ENCODE data around the gene PDE1A.

The PDE1A gene

DNA sequence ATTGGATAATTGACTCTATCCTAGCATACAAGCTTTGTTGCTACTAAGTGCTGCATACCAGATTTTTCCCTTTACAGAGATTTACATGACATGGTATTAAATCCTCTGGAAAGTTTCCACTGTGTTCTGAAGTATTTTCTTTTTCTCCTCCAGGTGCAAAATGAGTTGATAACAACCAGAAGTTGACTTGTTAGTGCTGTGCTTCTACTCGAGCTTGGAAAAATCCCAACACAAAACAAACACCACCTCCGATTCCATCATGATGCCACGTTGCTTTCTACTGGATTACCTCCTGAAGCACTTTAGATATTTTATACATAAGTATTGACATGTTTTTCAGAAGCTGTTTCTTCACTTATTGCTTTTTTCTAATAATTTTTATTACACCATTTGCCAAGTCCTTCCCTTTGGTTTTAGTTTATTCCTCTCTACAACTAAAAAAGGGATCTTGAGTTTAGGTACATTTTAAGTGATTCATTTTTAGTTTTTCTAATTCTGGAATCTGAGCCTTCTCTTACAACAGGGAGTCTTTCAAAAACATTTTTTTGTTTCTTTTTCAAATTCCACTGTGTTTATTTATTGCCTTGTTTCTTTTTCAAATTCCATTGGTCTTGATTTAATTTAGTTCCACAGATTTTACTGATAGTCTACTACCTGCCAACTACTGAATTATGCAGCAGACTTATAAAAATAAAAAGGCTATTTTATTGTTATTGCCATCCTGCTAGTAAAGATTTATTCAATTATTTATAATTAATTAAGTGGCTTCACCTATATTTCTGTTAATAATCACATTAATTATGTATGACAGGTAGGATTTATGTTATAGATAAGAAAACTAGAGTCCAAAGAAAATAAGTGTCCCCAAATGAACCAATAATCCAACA is 297.8 kb downstream of the PDE1A start:
- no peak for DNase-seq (ENCODE audit: low read depth)

DNA sequence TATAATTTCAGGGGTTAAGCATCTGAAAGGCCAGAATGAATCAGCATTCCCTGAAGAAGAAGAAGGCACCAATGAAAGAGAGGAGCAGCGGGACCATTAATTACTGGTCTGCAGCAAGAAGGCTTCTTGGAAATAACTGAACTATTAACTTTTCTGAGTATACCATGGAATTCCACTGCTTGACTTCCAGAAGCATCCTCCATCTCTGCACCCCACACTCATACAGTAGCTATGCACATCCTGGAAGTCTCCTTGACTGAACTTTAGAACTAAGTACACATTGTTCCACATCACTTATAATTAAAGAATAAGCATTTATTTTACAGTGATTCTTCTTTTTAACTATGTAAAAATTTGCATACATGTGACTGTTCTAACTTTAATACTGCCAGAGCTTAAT is 309.6 kb downstream of the PDE1A start:
- no peak for DNase-seq (ENCODE audit: low read depth)

DNA sequence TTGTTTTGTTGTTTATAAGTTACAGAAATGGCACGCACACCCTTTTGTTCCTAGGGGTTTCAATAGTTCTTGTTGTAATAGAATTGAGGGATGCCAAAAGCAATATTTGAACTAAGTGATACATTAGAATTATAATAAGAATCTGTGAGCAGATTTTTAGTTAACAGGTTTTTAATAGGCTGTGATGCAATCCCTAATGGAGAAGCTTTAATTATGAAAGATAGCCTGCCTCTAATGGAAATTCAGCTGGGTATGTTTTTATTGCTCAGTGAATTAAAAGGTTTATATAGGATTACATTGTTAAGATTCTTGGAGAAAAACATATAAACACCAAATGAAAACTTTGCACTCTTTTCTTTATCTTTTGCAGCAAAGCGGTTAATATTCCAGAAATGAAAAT is 310.1 kb downstream of the PDE1A start:
- no peak for DNase-seq (ENCODE audit: low read depth)

DNA sequence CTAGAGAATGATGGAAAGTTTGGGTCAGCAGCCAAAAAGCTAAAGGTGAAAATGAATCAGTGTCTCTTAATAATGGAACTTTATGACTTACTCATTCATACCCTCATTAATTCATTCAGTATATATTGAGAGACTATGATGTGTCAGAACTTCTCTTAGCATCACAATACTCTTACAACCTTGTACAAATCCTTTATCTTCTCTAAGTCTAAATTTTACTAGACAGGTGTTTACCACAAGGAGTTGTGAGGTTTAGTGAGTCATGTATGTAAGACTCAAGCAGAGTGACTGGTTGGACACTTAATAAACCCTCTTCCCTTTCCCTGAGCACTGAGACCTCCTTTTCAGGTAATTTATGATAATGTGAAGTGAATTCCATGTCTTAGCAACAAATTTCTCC is 311.6 kb downstream of the PDE1A start:
- DNase-seq (ENCODE audit: low read depth): peak; percentile 6

DNA sequence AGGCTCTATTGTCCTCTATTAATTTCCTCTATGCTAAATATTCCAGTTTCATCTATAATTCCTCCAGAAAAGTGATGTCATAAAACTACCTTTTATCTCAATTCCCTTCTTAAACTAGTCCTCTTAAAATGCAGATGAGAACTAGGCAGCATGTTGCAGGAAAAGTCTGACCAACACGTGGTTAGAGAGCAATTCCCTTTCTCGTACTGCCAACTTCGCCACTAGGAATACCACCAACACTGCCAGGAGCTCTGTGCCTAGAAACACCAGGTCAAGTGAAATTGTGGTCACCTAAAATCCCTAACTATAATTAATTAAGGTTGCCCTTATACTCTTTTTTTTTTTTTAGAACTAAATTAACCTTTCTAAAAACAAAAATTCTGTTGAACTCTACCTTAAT is 313.5 kb downstream of the PDE1A start:
- DNase-seq (ENCODE audit: low read depth): no peak

DNA sequence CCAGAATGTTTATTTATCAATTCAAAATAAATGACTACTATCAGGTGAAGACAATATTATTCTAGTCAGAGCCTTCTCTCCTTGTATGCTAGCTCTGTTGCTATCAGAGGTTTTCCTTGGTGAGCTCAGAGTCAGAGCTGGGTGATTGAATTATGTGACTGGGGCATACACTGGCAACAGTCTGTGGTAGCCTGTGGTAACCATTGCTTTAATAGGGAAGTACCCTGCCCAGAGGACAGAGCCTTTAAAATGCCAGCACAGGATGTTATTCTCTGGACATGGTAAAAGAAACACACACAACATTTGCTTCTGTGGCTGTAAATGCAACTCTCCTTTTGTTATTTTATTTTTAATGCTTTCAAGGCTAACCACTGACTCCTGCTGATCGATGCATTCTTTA is 316.5 kb downstream of the PDE1A start:
- DNase-seq (ENCODE audit: low read depth): no peak

DNA sequence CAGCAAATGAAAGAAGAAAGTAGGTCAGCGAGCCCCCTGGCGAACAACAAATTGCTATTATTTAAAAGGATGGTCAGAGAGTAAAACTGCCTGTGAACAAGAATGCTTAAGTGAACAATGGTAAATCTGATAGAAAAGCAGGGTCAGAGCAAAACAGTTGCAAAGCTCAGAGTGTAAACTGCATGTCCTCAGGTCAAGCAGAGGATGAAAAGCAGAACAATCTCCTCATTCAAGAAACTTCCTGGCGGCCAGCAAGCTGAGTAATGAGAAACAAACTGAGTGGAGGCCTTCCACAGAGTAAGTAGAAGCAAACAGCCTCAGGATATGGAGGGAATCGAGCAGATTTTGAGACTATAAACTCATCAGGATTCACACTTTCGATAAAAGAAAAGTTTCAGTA is 323.3 kb downstream of the PDE1A start:
- no peak for DNase-seq (ENCODE audit: low read depth)

DNA sequence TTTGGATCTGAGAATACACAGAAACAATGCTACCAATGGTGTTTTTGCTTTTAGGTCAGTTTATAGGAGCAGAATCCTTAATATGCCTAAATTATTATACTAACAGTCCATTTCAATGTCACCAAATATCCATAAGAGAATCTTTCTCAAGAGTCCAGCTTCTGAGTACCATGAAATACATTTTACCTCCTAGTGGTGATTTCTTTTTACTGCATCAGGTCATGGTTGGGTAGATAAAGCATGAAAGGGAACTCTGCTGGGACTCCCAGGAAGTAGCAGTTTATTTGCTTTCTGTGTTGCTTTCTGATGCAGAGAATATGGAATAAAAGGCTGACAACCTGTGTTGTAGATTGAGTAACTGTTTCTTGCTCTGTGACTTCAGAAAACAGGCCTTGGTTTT is 325.6 kb downstream of the PDE1A start:
- DNase-seq (ENCODE audit: low read depth): peak; percentile 28

DNA sequence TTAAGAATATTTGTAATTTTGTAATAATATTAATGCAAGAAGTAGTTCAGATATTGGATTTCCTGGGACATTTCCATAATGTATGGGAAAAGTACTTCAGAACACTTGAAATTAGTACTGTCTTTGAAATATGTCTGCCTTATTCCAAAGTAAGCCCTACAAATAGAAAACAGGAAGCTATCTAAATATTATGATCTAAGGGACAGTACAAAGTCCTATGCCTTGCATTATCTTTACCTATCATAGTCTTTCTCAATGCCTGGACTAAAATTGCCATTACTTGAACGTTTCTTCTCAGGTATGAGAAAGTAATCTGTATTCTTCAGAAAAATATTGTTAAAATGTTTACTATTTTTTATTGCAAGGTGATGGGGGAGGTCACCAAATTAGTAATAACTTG is 328.2 kb downstream of the PDE1A start:
- DNase-seq (ENCODE audit: low read depth): no peak

DNA sequence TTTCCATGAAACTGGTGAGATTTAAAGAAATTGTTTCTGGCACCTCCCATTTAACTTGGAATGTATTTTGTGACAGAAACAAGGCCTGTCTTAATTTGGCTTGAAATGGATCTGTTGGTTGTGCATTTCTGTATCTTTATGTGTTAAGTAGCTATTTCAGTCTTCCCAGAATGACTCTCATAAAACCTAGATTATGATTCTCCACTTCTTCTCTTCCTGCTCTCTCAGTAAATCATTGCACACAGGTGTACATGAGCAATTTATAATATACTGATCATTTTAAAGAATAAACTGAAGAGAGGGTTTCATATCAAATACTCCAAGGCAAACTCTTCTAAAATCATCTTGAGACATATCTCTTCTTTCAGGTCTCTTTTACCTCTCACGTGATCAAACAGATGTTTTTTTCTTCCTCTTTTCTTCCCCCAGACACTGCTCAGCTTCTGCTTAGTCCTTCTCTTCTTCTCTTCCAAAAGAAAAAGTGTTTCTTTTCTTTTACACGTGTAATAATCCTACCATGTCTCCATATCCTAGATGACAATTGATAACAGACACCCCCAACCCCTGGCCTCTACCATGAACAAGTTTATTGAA is 329.2 kb downstream of the PDE1A start:
- no peak for DNase-seq (ENCODE audit: low read depth)

DNA sequence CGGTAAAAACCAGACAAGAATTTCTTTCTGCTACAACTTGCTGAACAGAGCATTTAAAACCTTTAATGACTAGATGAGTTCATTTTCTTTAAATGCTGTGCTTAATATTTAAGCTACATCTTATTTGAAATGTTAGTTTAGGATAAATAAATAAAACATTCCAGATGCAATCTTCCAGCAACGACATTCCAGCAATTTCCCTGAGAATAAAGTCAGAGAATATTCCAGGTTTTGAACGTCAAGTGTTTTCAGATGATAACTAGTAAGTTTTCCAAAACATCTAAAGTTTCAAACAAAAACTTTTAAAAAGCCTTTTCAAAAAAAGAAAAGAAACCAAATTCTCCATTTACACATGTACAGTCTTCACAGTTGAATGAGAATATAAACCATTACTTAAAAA is 336.4 kb downstream of the PDE1A start:
- DNase-seq (ENCODE audit: low read depth): no peak

Data from ELR (cell line).